ENCODE data around the gene FCRLB.

GRCh38 chr1:161676958-161677689, 44.2 kb upstream of the FCRLB start:
- TF ChIP-seq CTBP1 (IDR thresholded peaks at IDR 0.05; ENCODE audit: borderline replicate concordance) (no peak), SUZ12 (IDR thresholded peaks at IDR 0.05) (no peak)
